ENCODE data around the gene NISCH. TPM values are rescaled to one million over a fixed set of nuclear protein-coding genes. Genes with fewer than 3 reads are reported as not detected.

The NISCH gene
- total and polyA plus RNA-seq, 2 of the 8 experiments (the other 6 are each of a cell fraction or from before 2014, with no cell fraction given), result 71.2 to 71.9 TPM

DNA sequence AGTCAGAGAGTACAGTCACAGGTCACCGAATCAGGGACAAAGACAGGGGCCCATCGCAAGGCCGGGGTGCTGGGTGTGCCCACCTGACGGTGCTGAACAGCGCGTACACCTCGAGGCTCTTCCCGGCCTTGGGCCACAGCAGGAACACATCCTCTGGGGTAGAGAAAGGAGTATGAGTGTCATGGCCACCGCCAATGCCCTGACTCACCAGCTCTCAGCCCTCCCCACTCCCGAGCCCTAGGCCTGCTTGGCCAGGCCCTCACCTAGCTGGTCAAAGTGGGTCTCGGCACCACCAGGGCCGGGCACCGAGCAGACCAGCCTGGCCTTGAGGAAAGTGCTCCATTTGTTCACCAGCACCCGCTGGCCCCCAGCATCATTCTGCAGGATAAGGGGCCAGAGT, 14.7 kb upstream of the NISCH start:
- Histone ChIP-seq H4K20me1 (replicated peaks in 1 of 2; ENCODE audit: control insufficient read depth in 1 of 2, insufficient read depth in 2 of 2, low read length in 2 of 2) (no peaks in the 10 kb centered on the region), H3K56ac (replicated peaks; ENCODE audit: insufficient read length, low read depth, low read length) (no peak overlapping the region), H2AFZ (ENCODE audit: low read length) (no peak overlapping the region), H2BK15ac (ENCODE audit: low read length) (no peak overlapping the region), H2BK5ac (ENCODE audit: low read depth, low read length) (no peak overlapping the region), H3K23ac (ENCODE audit: insufficient read length) (no peak overlapping the region), H3K79me2 (ENCODE audit: control insufficient read depth in 1 of 2, insufficient read depth in 2 of 2, low read length in 2 of 2) (no peaks in the 10 kb centered on the region), H3K27ac (ENCODE audit: low read depth, low read length) (no peak overlapping the region), H3K27me3 (replicated peaks in 1 of 4; ENCODE audit: control insufficient read depth in 3 of 4, extremely low read depth in 1 of 4, insufficient read depth in 3 of 4, low read length in 3 of 4) (no peaks in the 10 kb centered on the region), H3K9ac (replicated peaks in 1 of 4; ENCODE audit: extremely low read depth in 1 of 4, low read depth in 3 of 4, low read length in 3 of 4) (no peak overlapping the region), H4K91ac (replicated peaks; ENCODE audit: insufficient read length, low read length) (no peak overlapping the region), H3K4me3 (ENCODE audit: extremely low read depth in 1 of 4, insufficient read depth in 2 of 4, low read depth in 3 of 4, low read length in 4 of 4) (no peak overlapping the region), H2AK5ac (ENCODE audit: low read depth, low read length) (0 out of 2 replicates have a peak overlapping the region, but pooled peaks have one; percentile 39), H3K23me2 (ENCODE audit: low read depth, low read length) (peaks cover 4% of the 10 kb centered on the region; the same call in 1 of the 2 replicates), H2BK120ac (replicated peaks; ENCODE audit: low read depth, low read length) (no peak overlapping the region), H3K4me2 (ENCODE audit: insufficient read depth in 1 of 2, low read depth in 2 of 2, low read length in 2 of 2) (no peak overlapping the region), H3K36me3 (ENCODE audit: control insufficient read depth in 2 of 4, insufficient read depth in 4 of 4, low read length in 3 of 4) (no peaks in the 10 kb centered on the region), H3K14ac (ENCODE audit: insufficient read length) (no peak overlapping the region), H4K5ac (ENCODE audit: insufficient read length, low read depth, low read length) (no peak overlapping the region), H2BK20ac (ENCODE audit: low read length) (no peak overlapping the region), H3K9me3 (ENCODE audit: insufficient read depth in 2 of 2, low read depth in 1 of 2, low read length in 1 of 2) (no peaks in the 10 kb centered on the region), H4K8ac (ENCODE audit: extremely low read depth, insufficient read depth, low read length) (peak overlapping the region; percentile 65; the same call in 1 of the 2 replicates), H2BK12ac (ENCODE audit: low read depth, low read length) (no peak overlapping the region), H3K18ac (ENCODE audit: extremely low read depth, low read length) (no peak overlapping the region), H3K4ac (replicated peaks; ENCODE audit: insufficient read length, low read depth, low read length) (peak overlapping the region; percentile 53), H3K79me1 (ENCODE audit: low read depth, low read length) (peaks cover 3% of the 10 kb centered on the region; the same call in 1 of the 2 replicates), H3K4me1 (replicated peaks in 1 of 4; ENCODE audit: control insufficient read depth in 3 of 4, insufficient read depth in 4 of 4, low read length in 3 of 4) (peaks cover 0 to 10% (median 5%) of the 10 kb centered on the region in 4 experiments; a peak in 4 of 7 replicates)
- whole genome bisulfite sequencing, 2 experiments (ENCODE audit: extremely low coverage in 1 of 2, insufficient coverage in 1 of 2, insufficient read length in 1 of 2, insufficient replicate concordance in 2 of 2, low coverage in 1 of 2, low lambda C conversion rate in 2 of 2, missing lambda C conversion rate in 1 of 2), result 97% methylated on average over 13 of the region's 14 CpGs; no CpG with 5 or more reads in 1 of the 2 experiments
- FAIRE-seq, result no peak
- CTCF ChIA-PET (ENCODE audit: partially characterized antibody), result interaction anchor here (0.9 kb wide), 1 partner anchor 53 kb away, joined by 4 read pairs; no protein-coding TSS in a partner anchor
- POLR2A ChIA-PET (ENCODE audit: partially characterized antibody), result interaction anchor here (1.2 to 12.3 kb wide), 3 partner anchors 9 to 29 kb away, joined by 3 to 112 read pairs (median 4); no protein-coding TSS in a partner anchor
- no peak for DNase-seq (ENCODE audit: low read depth in 1 of 2, low spot score in 2 of 2)
- TF ChIP-seq CBX8 (IDR thresholded peaks at IDR 0.05; ENCODE audit: borderline replicate concordance, low read depth, low read length), result no peak
- TF ChIP-seq YY1 (IDR thresholded peaks at IDR 0.05; ENCODE audit: low read depth, low read length), result no peak
- TF ChIP-seq BCL11A (IDR thresholded peaks at IDR 0.05; ENCODE audit: low read depth in 2 of 2, low read length in 2 of 2), result no peak
- TF ChIP-seq EZH2 (IDR thresholded peaks at IDR 0.05; ENCODE audit: low read depth, low read length, severe bottlenecking), result no peak
- no peak for TF ChIP-seq EP300 (IDR thresholded peaks at IDR 0.05; ENCODE audit: borderline replicate concordance in 1 of 2, low read depth in 2 of 2, low read length in 2 of 2)
- TF ChIP-seq POLR2AphosphoS5 (IDR thresholded peaks at IDR 0.05; ENCODE audit: low read depth, low read length), result no peak
- no peak for TF ChIP-seq SIRT6 (IDR thresholded peaks at IDR 0.05; ENCODE audit: low read length)
- TF ChIP-seq BACH1 (IDR thresholded peaks at IDR 0.05; ENCODE audit: low read length), result no peak
- no peak for TF ChIP-seq GABPA (IDR thresholded peaks at IDR 0.05; ENCODE audit: borderline replicate concordance, insufficient read depth, low read length)
- TF ChIP-seq POU5F1 (IDR thresholded peaks at IDR 0.05; ENCODE audit: low read depth, low read length), result no peak
- TF ChIP-seq ZNF274 (IDR thresholded peaks at IDR 0.05; ENCODE audit: borderline replicate concordance, extremely low read depth, low read length), result no peak
- no peak for TF ChIP-seq TAF7 (optimal IDR thresholded peaks at IDR 0.05; ENCODE audit: borderline replicate concordance, low read depth, low read length)

Measured in H1 (cell line).